NOMO-1 treated with DMSO at 0.1 percent for 48 hours (cell line): ENCODE results near the gene MACROD2.

Experiments used
- DNase-seq: peaks from one replicate; lab custom pipeline; 2025; ENCODE audit not compliant: unreplicated experiment; lab: John Stamatoyannopoulos, UW

The MACROD2 gene

DNA sequence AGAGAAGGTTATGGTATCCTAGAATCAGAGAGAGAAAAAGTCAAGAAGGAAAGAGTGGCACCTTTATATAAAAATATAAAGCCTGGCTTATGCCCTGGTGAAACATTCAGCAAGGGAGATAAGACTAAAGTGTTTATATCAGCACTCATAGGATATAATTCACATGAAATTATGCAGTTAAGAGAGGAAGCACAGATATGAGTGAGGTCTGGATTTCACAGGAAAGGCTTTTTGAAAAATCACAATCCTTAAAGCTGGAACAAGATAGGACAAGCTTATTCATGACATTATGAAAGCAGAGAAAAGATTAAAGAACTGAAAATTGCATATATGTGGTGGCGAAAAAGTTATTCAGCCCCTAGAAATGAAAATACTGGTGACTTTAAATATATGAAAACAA is 523.3 kb downstream of the MACROD2 start:
- DNase-seq = no peak

GRCh38 chr20:14521016-14521415 is 525.7 kb downstream of the MACROD2 start:
- no peak for DNase-seq

DNA sequence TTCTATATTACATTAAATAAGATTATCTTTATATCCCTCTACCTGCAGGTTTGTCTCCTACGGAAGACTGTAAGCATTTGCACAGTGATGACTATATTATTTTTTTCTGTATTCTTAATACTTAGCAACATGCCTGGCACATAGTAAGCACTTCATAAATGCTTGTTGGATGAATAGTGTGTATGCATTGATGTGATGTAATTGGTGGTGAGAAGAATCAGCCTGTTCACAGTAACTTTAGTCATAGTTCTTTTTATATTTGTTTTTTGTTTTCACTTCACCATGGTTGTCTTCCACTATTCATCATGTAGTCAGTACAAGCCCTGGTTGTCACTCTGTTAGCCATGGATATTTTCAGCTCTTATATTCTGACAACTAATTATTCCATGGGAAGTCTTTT is 526.1 kb downstream of the MACROD2 start:
- no peak for DNase-seq

GRCh38 chr20:14522595-14522994 is 527.3 kb downstream of the MACROD2 start:
- DNase-seq = no peak

- DNase-seq = no peak
These were observed 527.8 kb downstream of the MACROD2 start for GRCh38 chr20:14523090-14523489.

DNA sequence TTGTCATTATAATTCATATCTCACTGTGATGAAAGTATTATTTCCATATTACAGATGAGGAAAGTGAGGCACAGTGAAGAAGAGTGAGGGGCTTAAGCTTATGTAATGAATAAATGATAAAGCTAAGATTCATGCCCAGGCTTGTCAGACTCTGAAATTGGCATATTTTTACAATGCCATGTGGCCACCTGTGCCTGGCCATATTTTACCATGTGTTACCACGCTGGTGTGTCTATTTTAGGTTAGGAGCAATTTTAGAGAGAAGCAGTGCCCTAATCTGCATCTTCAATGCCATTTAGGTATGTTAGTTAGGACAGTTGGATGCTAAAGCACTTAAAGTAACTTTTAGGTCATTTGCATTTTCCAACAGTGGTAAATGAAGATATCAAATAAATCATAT is 530.1 kb downstream of the MACROD2 start:
- no peak for DNase-seq

DNA sequence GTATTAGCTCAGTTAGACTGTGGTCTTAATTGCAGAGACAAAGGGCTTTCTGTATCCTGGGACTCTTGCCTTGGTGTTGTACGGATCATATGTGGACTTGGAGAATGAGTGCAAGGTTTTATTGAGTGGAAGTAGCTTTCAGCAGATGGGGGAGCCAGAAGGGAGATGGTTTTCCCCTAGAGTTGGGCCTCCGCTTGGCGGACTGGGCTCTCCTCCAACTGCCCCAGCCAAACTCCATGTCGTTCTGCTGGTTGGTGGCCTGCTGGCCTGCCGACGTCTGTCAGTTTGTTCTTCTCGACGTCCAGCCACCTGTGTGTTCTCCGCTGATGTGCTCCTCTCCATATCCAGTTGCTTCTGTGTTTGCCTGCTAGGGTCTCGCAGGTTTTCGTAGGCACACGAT is 531.6 kb downstream of the MACROD2 start:
- no peak for DNase-seq

- no peak for DNase-seq
These were observed 536.5 kb downstream of the MACROD2 start for GRCh38 chr20:14531786-14532185.

DNA sequence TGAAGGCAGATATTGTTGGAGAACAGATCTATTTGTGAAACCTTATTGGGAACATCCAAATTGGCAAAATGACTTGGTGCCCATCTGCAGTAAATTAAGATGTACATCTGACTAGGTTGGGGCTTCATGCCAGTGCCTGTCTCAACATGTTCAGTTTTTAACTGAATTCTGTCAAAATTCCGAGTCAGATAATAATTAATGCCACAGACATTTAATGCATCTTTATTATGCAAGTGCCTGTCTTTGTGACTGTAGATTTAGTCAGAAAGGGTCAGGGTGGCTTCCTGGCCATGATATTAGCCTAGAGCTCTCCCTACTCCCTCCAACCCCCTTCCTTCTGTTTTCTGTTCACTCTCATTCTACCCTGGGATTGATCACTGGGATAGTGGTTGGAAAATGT is 541.4 kb downstream of the MACROD2 start:
- no peak for DNase-seq

GRCh38 chr20:14538433-14538832 is 543.1 kb downstream of the MACROD2 start:
- no peak for DNase-seq

DNA sequence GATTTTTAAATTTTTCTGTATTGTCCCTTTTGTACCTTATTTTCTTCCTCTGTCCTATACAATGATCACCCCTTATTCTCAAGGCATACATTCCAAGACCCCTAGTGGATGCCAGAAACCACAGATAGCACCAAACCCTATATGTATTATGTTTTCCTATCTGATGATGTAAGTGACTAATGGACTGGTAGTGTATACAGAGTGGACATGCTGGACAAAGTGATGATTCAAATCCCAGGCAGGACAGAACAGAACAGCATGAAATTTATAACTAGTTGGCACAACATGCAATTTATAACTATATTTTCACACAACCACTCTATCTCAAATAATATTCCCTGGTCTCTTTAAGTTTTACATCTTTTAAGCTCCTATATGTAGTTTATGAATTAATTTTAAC is 547.7 kb downstream of the MACROD2 start:
- no peak for DNase-seq

DNA sequence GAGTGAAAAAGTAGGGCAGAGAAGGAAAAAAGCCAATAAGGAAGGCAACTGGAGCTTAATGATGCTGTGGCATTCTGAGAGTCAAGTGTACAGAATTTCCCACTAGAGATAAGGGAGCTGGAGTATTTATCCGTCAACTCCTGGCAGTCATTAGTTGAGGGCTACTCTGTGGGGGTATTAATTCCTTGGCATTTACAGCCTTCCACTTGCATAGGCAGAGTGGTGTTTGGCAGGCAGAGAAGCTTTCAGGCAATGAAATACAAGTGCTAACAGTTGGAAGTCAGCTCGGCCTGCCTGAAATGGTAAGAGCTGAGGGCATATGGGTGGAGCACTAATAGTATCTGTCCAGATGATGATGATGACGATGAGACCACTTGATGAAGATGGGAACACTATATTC is 549.4 kb downstream of the MACROD2 start:
- no peak for DNase-seq

- no peak for DNase-seq
These were observed 555.3 kb downstream of the MACROD2 start for GRCh38 chr20:14550655-14551054.

GRCh38 chr20:14553774-14554534 is 558.6 kb downstream of the MACROD2 start:
- no peak for DNase-seq

DNA sequence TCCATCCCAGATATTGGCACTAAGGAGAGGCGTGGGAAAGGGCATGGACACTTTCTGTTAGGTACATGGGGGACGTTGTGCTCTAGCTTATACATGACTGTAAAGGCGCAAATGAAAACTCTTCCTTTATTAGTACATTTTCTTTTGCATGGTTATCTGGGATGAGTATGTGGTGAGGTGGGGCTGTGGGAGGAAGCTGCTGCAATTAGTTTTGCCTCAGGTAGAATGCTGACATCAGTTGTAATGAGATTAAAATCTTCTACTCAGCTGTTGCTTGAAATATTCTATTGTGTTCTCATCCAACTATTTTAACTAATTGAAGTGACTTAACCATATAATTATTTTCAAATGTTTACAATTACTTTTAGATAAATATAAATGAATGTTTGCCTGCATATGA is 560.4 kb downstream of the MACROD2 start:
- no peak for DNase-seq

GRCh38 chr20:14556206-14556605 is 560.9 kb downstream of the MACROD2 start:
- DNase-seq = no peak

GRCh38 chr20:14559612-14560011 is 564.3 kb downstream of the MACROD2 start:
- no peak for DNase-seq

- no peak for DNase-seq
These were observed 566.5 kb downstream of the MACROD2 start for GRCh38 chr20:14561741-14562221.

DNA sequence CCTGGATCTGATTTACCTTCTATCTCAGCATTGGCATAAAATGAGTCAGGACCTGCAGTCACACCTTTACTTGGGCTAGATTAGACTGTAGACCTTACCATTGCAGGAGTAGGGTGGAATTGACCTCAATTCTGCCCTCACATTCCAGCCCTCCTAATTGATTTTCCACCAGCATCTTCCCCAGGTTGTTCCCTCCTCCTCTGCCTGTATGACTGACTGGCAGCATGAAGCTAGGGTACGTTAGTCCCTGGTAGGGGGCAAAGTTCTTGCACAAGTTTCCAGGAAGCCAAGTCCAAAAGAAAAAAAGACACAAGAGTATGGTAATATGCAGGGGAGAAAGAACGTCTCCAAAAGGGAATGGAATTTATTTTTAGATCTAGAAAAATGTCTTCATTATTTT is 567.7 kb downstream of the MACROD2 start:
- no peak for DNase-seq

DNA sequence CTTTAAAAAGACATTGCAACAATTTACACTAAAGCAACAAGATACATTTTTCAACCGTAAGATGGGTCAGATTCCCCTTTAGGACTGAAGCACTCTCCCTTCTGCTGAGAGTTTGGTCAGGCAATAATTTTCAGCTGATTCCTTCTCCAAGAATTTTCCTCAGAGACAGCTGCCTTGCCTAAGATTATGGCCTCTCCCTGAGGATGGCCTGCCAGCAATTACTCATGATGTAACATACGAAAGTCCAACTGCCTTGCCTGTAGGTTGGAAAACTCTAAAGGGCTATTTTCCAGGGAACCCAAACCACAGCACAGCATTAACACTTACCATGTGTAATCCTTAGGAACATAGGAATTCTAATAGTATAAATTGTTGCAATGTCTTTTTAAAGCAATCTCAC is 571.2 kb downstream of the MACROD2 start:
- no peak for DNase-seq

DNA sequence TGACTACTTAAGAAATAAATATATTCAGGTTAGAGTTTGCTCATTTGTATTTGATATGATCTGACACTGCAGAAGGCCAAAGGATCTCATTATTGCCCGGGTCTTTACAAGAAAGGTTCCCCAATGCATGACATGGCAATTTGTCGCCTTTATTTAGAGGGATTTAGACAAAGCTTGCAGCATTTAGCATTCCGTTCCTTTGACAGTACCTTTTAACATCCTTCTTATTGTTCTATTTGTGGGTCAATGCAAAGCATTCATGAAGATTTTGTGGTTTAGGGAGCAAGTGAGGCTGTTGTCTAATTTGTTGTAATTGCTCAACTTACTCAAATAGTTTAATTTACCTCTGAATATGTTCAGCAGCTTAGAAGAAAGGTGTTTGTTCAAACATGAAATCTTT is 572.9 kb downstream of the MACROD2 start:
- DNase-seq = no peak

GRCh38 chr20:14568701-14569100 is 573.4 kb downstream of the MACROD2 start:
- no peak for DNase-seq

- no peak for DNase-seq
These were observed 574.3 kb downstream of the MACROD2 start for GRCh38 chr20:14569641-14570040.
